Measurements from ENCODE around the gene CDC27. TPM values are rescaled to one million over a fixed set of nuclear protein-coding genes. Genes with fewer than 3 reads are reported as not detected.

Gene CDC27
- total RNA-seq, 4 donors from 2014 or later, result 37.5 to 63.9 (median 40.6) TPM

GRCh38 chr17:47231334-47231733 is 42.2 kb upstream of the CDC27 start:
- intact Hi-C loops (cut with DNase I; ENCODE audit: low total_unique reads) (no loop called here), in situ Hi-C loops (cut with MboI; ENCODE audit: low pct_ligation_motif_present in 1 of 4, low pct_unique_long_range_greater_than_20kb in 1 of 4, low sequenced_read_pairs in 3 of 4) (loop anchor here (5.0 to 25.0 kb wide), 4 partner anchors 76 to 381 kb away; no protein-coding TSS in a partner anchor)
- DNase-seq, result no peak
- TF ChIP-seq EP300 (IDR thresholded peaks at IDR 0.05; ENCODE audit: low read depth), result no peak
- no peak for TF ChIP-seq POLR2A (IDR thresholded peaks at IDR 0.05)
- no peak overlapping the region for H3K4me3 ChIP-seq
- peaks cover 0 to 15% (median 11%) of the 10 kb centered on the region in 4 donors for H3K4me1 ChIP-seq
- no peaks in the 10 kb centered on the region for H3K27me3 ChIP-seq
- H3K27ac ChIP-seq, result no peak overlapping the region
- WGBS, 2 donors (ENCODE audit: low coverage in 1 of 2), result 82 to 85% methylated on average over 3 of the region's 3 CpGs
- H3K36me3 ChIP-seq, result no peaks in the 10 kb centered on the region
- no peaks in the 10 kb centered on the region for H3K9me3 ChIP-seq

DNA sequence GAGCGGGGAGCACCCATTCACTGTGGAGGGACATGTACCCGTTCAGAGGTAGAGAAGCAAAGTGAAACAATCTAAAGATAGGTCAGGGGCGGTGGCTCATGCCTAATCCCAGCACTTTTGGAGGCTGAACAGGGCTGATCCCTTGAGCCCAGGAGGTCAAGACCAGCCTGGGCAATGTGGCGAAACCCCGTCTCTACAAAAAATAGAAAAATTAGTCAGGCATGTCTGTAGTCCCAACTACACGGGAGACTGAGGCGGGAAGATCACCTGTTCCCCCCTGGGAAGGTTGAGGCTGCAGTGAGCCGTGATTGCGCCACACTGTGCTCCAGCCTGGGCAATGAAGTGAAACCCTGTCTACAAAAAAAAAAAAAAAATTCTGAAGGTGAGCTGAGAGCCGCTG is 41.8 kb upstream of the CDC27 start:
- in situ Hi-C loops (cut with MboI; ENCODE audit: low pct_ligation_motif_present in 1 of 4, low pct_unique_long_range_greater_than_20kb in 1 of 4, low sequenced_read_pairs in 3 of 4) (loop anchor here (5.0 to 25.0 kb wide), 4 partner anchors 76 to 381 kb away; no protein-coding TSS in a partner anchor), intact Hi-C loops (cut with DNase I; ENCODE audit: low total_unique reads) (no loop called here)
- 77 to 79% methylated on average over 10 of the region's 10 CpGs for WGBS, 2 donors (ENCODE audit: low coverage in 1 of 2)
- TF ChIP-seq CTCF (IDR thresholded peaks at IDR 0.05) (no peak), POLR2AphosphoS5 (IDR thresholded peaks at IDR 0.05) (no peak), EP300 (IDR thresholded peaks at IDR 0.05; ENCODE audit: low read depth) (no peak)
- Histone ChIP-seq H3K9me3 (no peaks in the 10 kb centered on the region), H3K36me3 (no peaks in the 10 kb centered on the region), H3K27ac (peak overlapping the region in 1 of 4 donors; percentile 36), H3K4me1 (peaks cover 0 to 20% (median 15%) of the 10 kb centered on the region in 4 donors), H3K27me3 (no peaks in the 10 kb centered on the region), H3K4me3 (no peak overlapping the region)
- no peak for DNase-seq

DNA sequence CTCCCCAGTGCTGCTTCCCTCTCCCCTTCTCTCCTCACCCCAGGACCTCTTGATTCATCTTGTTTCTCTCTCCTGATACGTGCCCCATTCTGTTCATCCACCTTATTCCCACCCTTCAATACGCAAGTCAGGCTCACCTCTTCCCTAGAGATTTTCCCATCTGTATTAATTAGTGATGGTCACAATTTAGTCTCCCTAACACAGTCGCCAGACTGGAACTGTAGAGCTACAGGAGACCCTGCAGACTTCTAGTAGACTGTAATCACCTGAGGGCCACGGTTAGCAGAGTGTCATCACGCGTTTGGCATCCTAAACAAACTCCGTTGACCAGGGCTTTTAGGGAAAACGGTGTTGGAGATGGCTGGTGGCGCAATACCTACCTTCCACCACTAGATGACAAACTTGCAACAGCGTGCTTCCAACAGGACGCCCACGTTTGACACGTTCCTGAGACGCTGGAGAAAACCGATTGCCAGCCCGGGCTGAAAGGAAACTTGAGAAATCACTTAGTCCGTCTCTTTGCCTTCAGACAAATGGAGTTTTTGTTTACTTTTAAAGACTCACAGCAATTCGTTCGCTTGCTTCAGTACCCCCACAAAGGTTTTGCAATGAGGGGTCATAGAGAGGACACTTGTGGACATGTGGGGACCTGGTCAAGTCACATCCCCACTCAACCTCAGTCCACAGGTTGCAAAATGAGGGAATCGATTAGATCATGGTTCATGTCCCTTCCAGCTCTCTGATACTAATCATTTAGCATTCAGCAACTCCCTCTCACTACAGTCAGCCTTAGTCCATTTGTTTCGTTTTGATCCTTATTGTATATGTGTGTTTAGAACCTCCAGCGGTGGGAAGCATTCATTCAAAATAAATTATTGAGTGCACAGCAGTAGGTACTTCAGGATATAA is 40.7 kb upstream of the CDC27 start:
- Histone ChIP-seq H3K27ac (peak overlapping the region; percentile 9 to 68 (median 40)), H3K27me3 (no peaks in the 10 kb centered on the region), H3K4me3 (peak overlapping the region in 2 of 4 donors; percentile 15 to 22), H3K9me3 (no peaks in the 10 kb centered on the region), H3K4me1 (peaks cover 5 to 30% (median 23%) of the 10 kb centered on the region in 4 donors), H3K36me3 (no peaks in the 10 kb centered on the region)
- WGBS, 2 donors (ENCODE audit: low coverage in 1 of 2), result 11 to 15% methylated on average over 11 to 22 of the region's 22 CpGs
- intact Hi-C loops (cut with DNase I; ENCODE audit: low total_unique reads) (loop anchor here (2.0 to 5.0 kb wide), 2 partner anchors 85 to 283 kb away; no protein-coding TSS in a partner anchor), in situ Hi-C loops (cut with MboI; ENCODE audit: low pct_ligation_motif_present in 1 of 4, low pct_unique_long_range_greater_than_20kb in 1 of 4, low sequenced_read_pairs in 3 of 4) (loop anchor here (5.0 to 25.0 kb wide), 4 partner anchors 78 to 383 kb away; no protein-coding TSS in a partner anchor)
- no peak for TF ChIP-seq EP300 (IDR thresholded peaks at IDR 0.05; ENCODE audit: low read depth)
- TF ChIP-seq POLR2AphosphoS5 (IDR thresholded peaks at IDR 0.05), result peak; percentile 8 to 57 (median 47)
- peak; percentile 98 to 99 (median 98) for TF ChIP-seq CTCF (IDR thresholded peaks at IDR 0.05)
- TF ChIP-seq POLR2A (IDR thresholded peaks at IDR 0.05), result no peak
- peak; percentile 88 for DNase-seq

- H3K36me3 ChIP-seq, result no peaks in the 10 kb centered on the region
- in situ Hi-C loops (cut with MboI; ENCODE audit: low pct_ligation_motif_present in 1 of 4, low pct_unique_long_range_greater_than_20kb in 1 of 4, low sequenced_read_pairs in 3 of 4), result loop anchor here in 1 of 4 donors (25.0 kb wide), 1 partner anchor 384 kb away; no protein-coding TSS in a partner anchor
- 30 to 89% methylated on average over 1 to 2 of the region's 2 CpGs for WGBS, 2 donors (ENCODE audit: low coverage in 1 of 2)
- H3K27ac ChIP-seq, result no peak overlapping the region
- H3K9me3 ChIP-seq, result no peaks in the 10 kb centered on the region
- H3K4me1 ChIP-seq, result peaks cover 5 to 36% (median 25%) of the 10 kb centered on the region in 4 donors
- intact Hi-C loops (cut with DNase I; ENCODE audit: low total_unique reads), result loop anchor here (2.0 to 5.0 kb wide), 2 partner anchors 87 to 284 kb away; no protein-coding TSS in a partner anchor
- TF ChIP-seq EP300 (IDR thresholded peaks at IDR 0.05; ENCODE audit: low read depth), result no peak
- no peak for TF ChIP-seq CTCF (IDR thresholded peaks at IDR 0.05)
- no peak for TF ChIP-seq POLR2AphosphoS5 (IDR thresholded peaks at IDR 0.05)
- TF ChIP-seq POLR2A (IDR thresholded peaks at IDR 0.05), result no peak
- H3K4me3 ChIP-seq, result no peak overlapping the region
- no peak for DNase-seq
- H3K27me3 ChIP-seq, result no peaks in the 10 kb centered on the region
Measured at GRCh38 chr17:47227862-47228261, 38.8 kb upstream of the CDC27 start.

All from transverse colon (tissue), 4 donors.